GM18858 (cell line): ENCODE measurements around the gene ADSS1.

Experiments
- ATAC-seq: cut with Tn5 transposase; IDR thresholded peaks from one replicate; pipeline ENCODE4 v1.9.1; 2021; ENCODE audit not compliant: unreplicated experiment

Gene ADSS1

GRCh38 chr14:104793703-104793959, 69.6 kb downstream of the ADSS1 start:
- ATAC-seq = no peak

- ATAC-seq = no peak
Observed at GRCh38 chr14:104794099-104794498, 70.1 kb downstream of the ADSS1 start.

- ATAC-seq = no peak
Observed at GRCh38 chr14:104794631-104794992, 70.6 kb downstream of the ADSS1 start.

GRCh38 chr14:104794993-104795780, 71.2 kb downstream of the ADSS1 start, which contains the start of gene AKT1:
Gene AKT1, minus strand, starts transcription at chr14:104795748. Its CDS starts 3,105 bp downstream, at chr14:104792643.
- no peak for ATAC-seq

- ATAC-seq = no peak
Observed at GRCh38 chr14:104795781-104796686, 72.0 kb downstream of the ADSS1 start.

- no peak for ATAC-seq
Observed at GRCh38 chr14:104796687-104797081, 72.7 kb downstream of the ADSS1 start.
